Measurements from ENCODE around the gene MAP6.

MAP6 gene

DNA sequence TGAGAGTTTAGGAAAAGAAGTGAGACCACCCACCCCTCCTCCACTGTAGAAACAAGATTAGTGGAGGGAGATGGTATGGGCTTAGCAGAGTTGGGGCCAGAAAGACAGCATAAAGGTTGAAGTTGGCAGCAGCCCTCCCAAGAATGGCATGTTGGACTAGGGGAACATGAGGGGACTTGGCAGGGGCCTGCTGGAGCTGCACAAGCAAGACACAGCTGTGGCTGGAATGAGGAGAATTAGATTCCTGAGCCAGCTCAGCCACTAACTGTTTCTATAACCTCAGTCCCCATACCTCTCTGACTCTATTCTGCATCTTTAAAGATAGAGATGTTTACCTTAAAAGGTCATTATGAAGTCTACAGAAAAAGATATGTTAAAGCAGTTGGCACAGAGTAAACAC lies 13.2 kb downstream of the MAP6 start:
- Histone ChIP-seq H2AFZ (ENCODE audit: low read depth, low read length, severe bottlenecking) (no peak overlapping the region), H3K4me2 (ENCODE audit: low read depth, low read length, poor library complexity, severe bottlenecking) (no peak overlapping the region), H3K27ac (ENCODE audit: low read depth, low read length) (no peak overlapping the region), H3K9ac (ENCODE audit: low read length) (no peak overlapping the region), H4K20me1 (ENCODE audit: low read depth, low read length) (no peaks in the 10 kb centered on the region), H3K79me2 (ENCODE audit: insufficient read depth, low read length) (no peaks in the 10 kb centered on the region), H3K27me3 (ENCODE audit: low read length) (no peaks in the 10 kb centered on the region), H3F3A (ENCODE audit: insufficient read depth) (no peaks in the 10 kb centered on the region), H3K9me3 (ENCODE audit: insufficient read depth, low read length) (no peaks in the 10 kb centered on the region), H3K4me3 (ENCODE audit: insufficient read depth, low read length, poor library complexity, severe bottlenecking) (no peak overlapping the region), H3K9me2 (replicated peaks; ENCODE audit: insufficient read depth, low read length) (no peaks in the 10 kb centered on the region), H3K36me3 (ENCODE audit: low read length) (no peaks in the 10 kb centered on the region)
- TF ChIP-seq, protein P1, sequence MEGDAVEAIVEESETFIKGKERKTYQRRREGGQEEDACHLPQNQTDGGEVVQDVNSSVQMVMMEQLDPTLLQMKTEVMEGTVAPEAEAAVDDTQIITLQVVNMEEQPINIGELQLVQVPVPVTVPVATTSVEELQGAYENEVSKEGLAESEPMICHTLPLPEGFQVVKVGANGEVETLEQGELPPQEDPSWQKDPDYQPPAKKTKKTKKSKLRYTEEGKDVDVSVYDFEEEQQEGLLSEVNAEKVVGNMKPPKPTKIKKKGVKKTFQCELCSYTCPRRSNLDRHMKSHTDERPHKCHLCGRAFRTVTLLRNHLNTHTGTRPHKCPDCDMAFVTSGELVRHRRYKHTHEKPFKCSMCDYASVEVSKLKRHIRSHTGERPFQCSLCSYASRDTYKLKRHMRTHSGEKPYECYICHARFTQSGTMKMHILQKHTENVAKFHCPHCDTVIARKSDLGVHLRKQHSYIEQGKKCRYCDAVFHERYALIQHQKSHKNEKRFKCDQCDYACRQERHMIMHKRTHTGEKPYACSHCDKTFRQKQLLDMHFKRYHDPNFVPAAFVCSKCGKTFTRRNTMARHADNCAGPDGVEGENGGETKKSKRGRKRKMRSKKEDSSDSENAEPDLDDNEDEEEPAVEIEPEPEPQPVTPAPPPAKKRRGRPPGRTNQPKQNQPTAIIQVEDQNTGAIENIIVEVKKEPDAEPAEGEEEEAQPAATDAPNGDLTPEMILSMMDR (IDR thresholded peaks at IDR 0.05; ENCODE audit: insufficient read depth, low read length, poor library complexity, severe bottlenecking), result no peak
- no peak for TF ChIP-seq EZH2phosphoT487 (conservative IDR thresholded peaks at IDR 0.05; ENCODE audit: low read length)

DNA sequence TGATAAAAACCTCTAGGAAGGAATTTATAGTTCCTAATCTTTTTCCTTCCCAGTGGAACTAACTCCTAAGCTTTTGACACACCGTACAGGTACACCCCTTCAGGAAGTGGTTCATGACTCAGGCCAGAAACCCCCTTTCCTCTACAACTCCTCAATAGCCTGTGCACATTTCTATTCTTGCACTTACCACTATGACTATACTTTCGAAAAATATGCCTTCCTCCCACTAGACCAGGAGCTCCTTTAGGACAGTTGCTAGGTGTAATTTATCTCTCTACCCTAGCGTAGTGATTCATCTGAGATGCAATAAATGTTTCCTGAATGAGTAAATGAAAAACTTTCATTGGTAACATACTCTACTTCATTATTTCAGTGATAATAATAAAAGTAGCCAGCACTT lies 14.5 kb downstream of the MAP6 start:
- Histone ChIP-seq H3K27ac (ENCODE audit: low read depth, low read length) (no peak overlapping the region), H3K27me3 (ENCODE audit: low read length) (no peaks in the 10 kb centered on the region), H3K9me3 (ENCODE audit: insufficient read depth, low read length) (no peaks in the 10 kb centered on the region), H3F3A (ENCODE audit: insufficient read depth) (no peaks in the 10 kb centered on the region), H2AFZ (ENCODE audit: low read depth, low read length, severe bottlenecking) (no peak overlapping the region), H3K4me2 (ENCODE audit: low read depth, low read length, poor library complexity, severe bottlenecking) (no peak overlapping the region), H3K4me3 (ENCODE audit: insufficient read depth, low read length, poor library complexity, severe bottlenecking) (no peak overlapping the region), H3K9me2 (replicated peaks; ENCODE audit: insufficient read depth, low read length) (no peaks in the 10 kb centered on the region), H4K20me1 (ENCODE audit: low read depth, low read length) (no peaks in the 10 kb centered on the region), H3K9ac (ENCODE audit: low read length) (no peak overlapping the region), H3K36me3 (ENCODE audit: low read length) (no peaks in the 10 kb centered on the region), H3K79me2 (ENCODE audit: insufficient read depth, low read length) (no peaks in the 10 kb centered on the region)
- TF ChIP-seq EZH2phosphoT487 (conservative IDR thresholded peaks at IDR 0.05; ENCODE audit: low read length), result no peak
- TF ChIP-seq, protein P1 (IDR thresholded peaks at IDR 0.05; ENCODE audit: insufficient read depth, low read length, poor library complexity, severe bottlenecking), result no peak

DNA sequence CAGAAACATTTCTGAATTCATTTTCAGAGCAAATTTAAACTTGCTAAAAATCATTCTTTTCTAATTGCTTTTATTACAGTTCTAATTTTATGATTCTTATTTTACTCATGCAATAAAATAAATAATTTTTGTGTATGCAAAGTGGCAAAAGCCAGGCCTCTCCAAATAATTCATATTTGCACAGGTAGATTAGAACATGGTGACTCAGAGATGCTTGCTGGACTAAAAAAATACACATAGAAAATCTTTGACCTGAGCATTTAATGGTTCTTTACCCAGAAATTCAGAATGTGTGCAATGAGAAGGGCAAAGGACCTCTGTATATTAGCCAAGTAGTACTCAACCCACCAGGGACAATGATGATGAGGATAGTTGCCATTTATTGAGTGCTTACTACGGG lies 15.3 kb downstream of the MAP6 start:
- H3K9ac ChIP-seq (ENCODE audit: low read length), result no peak overlapping the region
- H3K27me3 ChIP-seq (ENCODE audit: low read length), result no peaks in the 10 kb centered on the region
- no peaks in the 10 kb centered on the region for H3F3A ChIP-seq (ENCODE audit: insufficient read depth)
- H3K4me3 ChIP-seq (ENCODE audit: insufficient read depth, low read length, poor library complexity, severe bottlenecking), result no peak overlapping the region
- no peaks in the 10 kb centered on the region for H3K9me3 ChIP-seq (ENCODE audit: insufficient read depth, low read length)
- H4K20me1 ChIP-seq (ENCODE audit: low read depth, low read length), result no peaks in the 10 kb centered on the region
- no peak overlapping the region for H3K27ac ChIP-seq (ENCODE audit: low read depth, low read length)
- no peak overlapping the region for H3K4me2 ChIP-seq (ENCODE audit: low read depth, low read length, poor library complexity, severe bottlenecking)
- H3K79me2 ChIP-seq (ENCODE audit: insufficient read depth, low read length), result no peaks in the 10 kb centered on the region
- no peaks in the 10 kb centered on the region for H3K9me2 ChIP-seq (replicated peaks; ENCODE audit: insufficient read depth, low read length)
- TF ChIP-seq, protein P1 (IDR thresholded peaks at IDR 0.05; ENCODE audit: insufficient read depth, low read length, poor library complexity, severe bottlenecking), result no peak
- no peak for TF ChIP-seq EZH2phosphoT487 (conservative IDR thresholded peaks at IDR 0.05; ENCODE audit: low read length)
- H2AFZ ChIP-seq (ENCODE audit: low read depth, low read length, severe bottlenecking), result no peak overlapping the region
- no peaks in the 10 kb centered on the region for H3K36me3 ChIP-seq (ENCODE audit: low read length)

Measured in SU-DHL-6 (cell line).